ENCODE data around the gene PANK1.

DNA sequence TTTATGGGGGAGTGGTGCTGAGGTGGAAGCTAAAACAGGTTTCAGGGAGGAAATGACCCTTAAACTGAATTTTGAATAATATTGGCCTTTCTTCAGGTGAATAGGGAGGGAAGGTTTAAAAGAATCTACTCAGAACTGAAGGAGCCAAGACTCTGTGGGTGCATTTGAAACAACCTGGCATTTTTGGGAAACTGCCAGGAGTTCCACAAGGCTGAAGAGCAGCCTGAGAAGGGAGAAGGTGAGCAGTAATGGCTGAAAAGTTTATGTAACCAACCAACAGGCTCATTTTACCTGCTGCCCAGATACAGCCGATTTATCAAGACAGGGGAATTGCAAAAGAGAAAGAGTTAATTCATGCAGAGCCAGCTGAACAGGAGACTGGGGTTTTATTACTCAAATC lies 4.0 kb upstream of the PANK1 start:
- TF ChIP-seq, protein P1, sequence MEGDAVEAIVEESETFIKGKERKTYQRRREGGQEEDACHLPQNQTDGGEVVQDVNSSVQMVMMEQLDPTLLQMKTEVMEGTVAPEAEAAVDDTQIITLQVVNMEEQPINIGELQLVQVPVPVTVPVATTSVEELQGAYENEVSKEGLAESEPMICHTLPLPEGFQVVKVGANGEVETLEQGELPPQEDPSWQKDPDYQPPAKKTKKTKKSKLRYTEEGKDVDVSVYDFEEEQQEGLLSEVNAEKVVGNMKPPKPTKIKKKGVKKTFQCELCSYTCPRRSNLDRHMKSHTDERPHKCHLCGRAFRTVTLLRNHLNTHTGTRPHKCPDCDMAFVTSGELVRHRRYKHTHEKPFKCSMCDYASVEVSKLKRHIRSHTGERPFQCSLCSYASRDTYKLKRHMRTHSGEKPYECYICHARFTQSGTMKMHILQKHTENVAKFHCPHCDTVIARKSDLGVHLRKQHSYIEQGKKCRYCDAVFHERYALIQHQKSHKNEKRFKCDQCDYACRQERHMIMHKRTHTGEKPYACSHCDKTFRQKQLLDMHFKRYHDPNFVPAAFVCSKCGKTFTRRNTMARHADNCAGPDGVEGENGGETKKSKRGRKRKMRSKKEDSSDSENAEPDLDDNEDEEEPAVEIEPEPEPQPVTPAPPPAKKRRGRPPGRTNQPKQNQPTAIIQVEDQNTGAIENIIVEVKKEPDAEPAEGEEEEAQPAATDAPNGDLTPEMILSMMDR (conservative IDR thresholded peaks at IDR 0.05) = no peak
- no peak for TF ChIP-seq EZH2 (IDR thresholded peaks at IDR 0.05; ENCODE audit: low read depth)

All from PC-9 (cell line).